Natural killer cell (primary cell): ENCODE measurements around the gene BMP6. TPM values are rescaled to one million over a fixed set of nuclear protein-coding genes. Genes with fewer than 3 reads are reported as not detected.

Experiments used
- ATAC-seq, 3 donors: fragments of 150-1000 bp in 2 of 3; fragments of 200-7000 bp in 1 of 3; cut with Tn5 transposase; 1 replicate in 1 of 3; 2 replicates in 2 of 3; pipeline ENCODE4 v1.10.0; 2021; ENCODE audit warnings: mild to moderate bottlenecking in 2 of 3, moderate library complexity in 2 of 3
- DNase-seq, 2 donors: peaks; one replicate each; pipeline versions ENCODE4 v3.0.0 to v3.0.0-alpha.2; 2013 to 2021; ENCODE audit warnings: mixed read lengths in 1 of 2
- H3K27ac ChIP-seq: one replicate; pipeline ENCODE4 v1.5.1; 2013; ENCODE audit warnings: mild to moderate bottlenecking, low read length
- H3K27me3 ChIP-seq: one replicate; pipeline ENCODE4 v1.6.1; 2013; ENCODE audit warnings: low read length; ENCODE audit not compliant: control insufficient read depth, insufficient read depth
- H3K36me3 ChIP-seq: one replicate; pipeline ENCODE4 v1.6.1; 2013; ENCODE audit warnings: low read length; ENCODE audit not compliant: control insufficient read depth, insufficient read depth
- H3K4me1 ChIP-seq: one replicate; pipeline ENCODE4 v1.6.1; 2013; ENCODE audit warnings: low read length; ENCODE audit not compliant: control insufficient read depth, insufficient read depth
- H3K4me3 ChIP-seq: one replicate; pipeline ENCODE4 v1.5.1; 2013; ENCODE audit warnings: low read length
- H3K9me3 ChIP-seq: one replicate; pipeline ENCODE4 v1.6.1; 2013; ENCODE audit warnings: low read length; ENCODE audit not compliant: control insufficient read depth, insufficient read depth
- H3K27ac Mint-ChIP-seq, 2 donors: one replicate each; pipeline ENCODE4 v1.8.0; 2022; ENCODE audit warnings: mild to moderate bottlenecking in 2 of 2, mixed read lengths in 2 of 2, moderate library complexity in 1 of 2
- H3K27me3 Mint-ChIP-seq, 2 donors: one replicate each; pipeline ENCODE4 v1.8.0; 2022; ENCODE audit warnings: low read depth in 2 of 2, mixed read lengths in 2 of 2
- H3K36me3 Mint-ChIP-seq: one replicate; pipeline ENCODE4 v1.8.0; 2022; ENCODE audit warnings: mixed read lengths
- H3K4me1 Mint-ChIP-seq, 2 donors: one replicate each; pipeline ENCODE4 v1.8.0; 2022; ENCODE audit warnings: mixed read lengths in 2 of 2
- H3K4me3 Mint-ChIP-seq: one replicate; pipeline ENCODE4 v1.8.0; 2022; ENCODE audit warnings: mild to moderate bottlenecking, moderate library complexity, mixed read lengths
- H3K9me3 Mint-ChIP-seq, 2 donors: one replicate each; pipeline ENCODE4 v1.8.0; 2022; ENCODE audit warnings: mixed read lengths in 2 of 2
- WGBS: methylation state at CpG from one replicate; pipeline ENCODE4 v1.1.7; 2013; ENCODE audit warnings: missing lambda C conversion rate; ENCODE audit not compliant: insufficient coverage; 5-methylcytosine and 5-hydroxymethylcytosine counted together
- intact Hi-C: fragments of 100-400 bp; cut with micrococcal nuclease; formaldehyde crosslinking; loops from one replicate; pipeline ENCODE4 v1.14.2; 2022
- total RNA-seq, 4 donors: library from RNA; stranded (reverse); fragments of 120-200 nt in 1 of 4; gene quantifications; one replicate each; pipeline versions ENCODE4 v1.2.3 to v1.2.4, GENCODE V29; 2013 to 2022
- TF ChIP-seq, protein P1 (sequence below): fragments of 200-600 bp; IDR thresholded peaks from one replicate; pipeline ENCODE4 v1.8.0; 2022; ENCODE audit warnings: antibody characterized with exemption

BMP6 gene
- total RNA-seq, 3 donors from 2014 or later (not counting 1 experiment from before 2014, with no cell fraction given), result 0.25 to 2.6 (median 0.73) TPM

DNA sequence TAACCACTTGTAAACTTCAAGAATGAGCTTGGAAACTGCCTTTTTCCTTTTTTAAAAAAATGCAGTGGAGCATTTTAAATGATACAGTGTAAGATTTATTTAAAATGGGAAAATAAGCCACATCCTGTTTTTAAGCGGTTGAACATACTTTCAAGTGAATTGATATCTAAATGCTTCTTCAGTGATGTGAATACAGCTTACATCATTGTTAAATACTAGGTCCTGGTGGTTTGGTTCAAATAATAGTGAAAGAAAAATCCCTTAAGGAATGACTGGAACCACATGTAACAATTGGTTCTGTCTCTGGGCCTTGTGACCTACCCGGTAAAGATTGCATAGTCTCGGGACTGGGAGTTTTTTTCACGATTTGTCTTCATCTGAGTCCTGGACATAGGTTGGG lies 44.2 kb downstream of the BMP6 start:
- Mint-ChIP-seq H3K27ac (no peak overlapping the region), H3K9me3 (no peaks in the 10 kb centered on the region), H3K36me3 (no peaks in the 10 kb centered on the region), H3K4me3 (no peak overlapping the region), H3K27me3 (peaks cover 2 to 9% of the 10 kb centered on the region in 2 donors), H3K4me1 (no peaks in the 10 kb centered on the region)
- intact Hi-C loops, result no loop called here
- no peak overlapping the region for H3K27ac ChIP-seq
- WGBS, result 93% methylated on average over 3 of the region's 4 CpGs
- H3K4me3 ChIP-seq, result no peak overlapping the region
- ATAC-seq (no peak), DNase-seq (no peak)
- no peaks in the 10 kb centered on the region for H3K4me1 ChIP-seq
- no peaks in the 10 kb centered on the region for H3K9me3 ChIP-seq
- H3K36me3 ChIP-seq, result no peaks in the 10 kb centered on the region
- TF ChIP-seq, protein P1, sequence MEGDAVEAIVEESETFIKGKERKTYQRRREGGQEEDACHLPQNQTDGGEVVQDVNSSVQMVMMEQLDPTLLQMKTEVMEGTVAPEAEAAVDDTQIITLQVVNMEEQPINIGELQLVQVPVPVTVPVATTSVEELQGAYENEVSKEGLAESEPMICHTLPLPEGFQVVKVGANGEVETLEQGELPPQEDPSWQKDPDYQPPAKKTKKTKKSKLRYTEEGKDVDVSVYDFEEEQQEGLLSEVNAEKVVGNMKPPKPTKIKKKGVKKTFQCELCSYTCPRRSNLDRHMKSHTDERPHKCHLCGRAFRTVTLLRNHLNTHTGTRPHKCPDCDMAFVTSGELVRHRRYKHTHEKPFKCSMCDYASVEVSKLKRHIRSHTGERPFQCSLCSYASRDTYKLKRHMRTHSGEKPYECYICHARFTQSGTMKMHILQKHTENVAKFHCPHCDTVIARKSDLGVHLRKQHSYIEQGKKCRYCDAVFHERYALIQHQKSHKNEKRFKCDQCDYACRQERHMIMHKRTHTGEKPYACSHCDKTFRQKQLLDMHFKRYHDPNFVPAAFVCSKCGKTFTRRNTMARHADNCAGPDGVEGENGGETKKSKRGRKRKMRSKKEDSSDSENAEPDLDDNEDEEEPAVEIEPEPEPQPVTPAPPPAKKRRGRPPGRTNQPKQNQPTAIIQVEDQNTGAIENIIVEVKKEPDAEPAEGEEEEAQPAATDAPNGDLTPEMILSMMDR, result no peak
- no peaks in the 10 kb centered on the region for H3K27me3 ChIP-seq

DNA sequence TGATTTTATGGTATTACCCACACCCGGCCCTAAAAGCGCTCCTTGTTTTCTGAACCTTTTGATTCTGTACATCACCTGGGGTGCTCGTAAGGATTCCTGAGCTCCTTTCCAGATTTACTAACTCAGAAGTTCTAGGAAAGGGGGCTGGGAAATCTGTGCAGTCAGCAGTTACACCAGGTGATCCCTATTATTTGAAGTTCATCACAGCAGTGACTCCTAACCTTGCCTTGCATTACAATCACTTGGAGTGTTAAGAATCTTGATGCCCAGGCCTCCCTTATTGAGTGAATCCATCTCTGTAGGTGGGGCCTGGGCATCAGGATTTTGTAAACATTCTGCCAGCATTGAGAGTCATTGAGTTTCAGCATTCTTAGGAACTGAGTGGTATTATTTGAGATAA lies 44.7 kb downstream of the BMP6 start:
- no peak overlapping the region for H3K4me3 Mint-ChIP-seq
- H3K4me1 ChIP-seq, result no peaks in the 10 kb centered on the region
- no peaks in the 10 kb centered on the region for H3K27me3 ChIP-seq
- no peaks in the 10 kb centered on the region for H3K9me3 ChIP-seq
- DNase-seq (no peak), ATAC-seq (no peak)
- WGBS, result 92% methylated on average over 3 of the region's 3 CpGs
- no peaks in the 10 kb centered on the region for H3K36me3 Mint-ChIP-seq
- TF ChIP-seq, protein P1, result no peak
- H3K9me3 Mint-ChIP-seq, result no peaks in the 10 kb centered on the region
- H3K27ac ChIP-seq, result no peak overlapping the region
- H3K4me3 ChIP-seq, result no peak overlapping the region
- no peaks in the 10 kb centered on the region for H3K36me3 ChIP-seq
- intact Hi-C loops, result no loop called here
- no peak overlapping the region for H3K27ac Mint-ChIP-seq
- no peaks in the 10 kb centered on the region for H3K4me1 Mint-ChIP-seq
- peaks cover 2 to 14% of the 10 kb centered on the region in 2 donors for H3K27me3 Mint-ChIP-seq

DNA sequence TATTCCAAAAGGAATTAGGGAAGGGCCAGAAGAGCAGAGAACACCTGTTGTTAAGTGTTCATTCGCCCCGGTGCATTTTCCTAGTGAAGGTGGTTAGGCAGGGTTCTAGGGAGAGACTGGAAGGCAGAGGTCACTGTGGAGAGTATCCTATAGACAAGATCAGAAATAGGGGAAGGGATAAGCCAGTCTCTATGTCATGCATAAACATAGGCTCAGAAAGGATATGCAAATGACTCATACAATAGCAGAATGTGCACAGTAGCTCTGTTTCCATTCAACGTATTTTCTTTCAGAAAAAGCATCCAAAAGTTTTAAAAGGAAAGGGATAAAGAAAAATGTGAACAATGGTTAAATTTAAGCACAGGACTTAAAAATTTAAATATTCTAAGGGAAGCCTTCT lies 47.4 kb downstream of the BMP6 start:
- intact Hi-C loops, result no loop called here
- peaks cover 3 to 23% of the 10 kb centered on the region in 2 donors for H3K27me3 Mint-ChIP-seq
- DNase-seq, result no peak
- no peaks in the 10 kb centered on the region for H3K9me3 Mint-ChIP-seq
- WGBS, result 96% methylated on average over 3 of the region's 3 CpGs
- no peak overlapping the region for H3K27ac Mint-ChIP-seq
- H3K27ac ChIP-seq, result no peak overlapping the region
- ATAC-seq, result no peak
- no peak overlapping the region for H3K4me3 ChIP-seq
- H3K4me3 Mint-ChIP-seq, result no peak overlapping the region
- no peaks in the 10 kb centered on the region for H3K27me3 ChIP-seq
- H3K9me3 ChIP-seq, result no peaks in the 10 kb centered on the region
- TF ChIP-seq, protein P1, result no peak
- no peaks in the 10 kb centered on the region for H3K36me3 ChIP-seq
- H3K36me3 Mint-ChIP-seq, result no peaks in the 10 kb centered on the region
- H3K4me1 ChIP-seq, result no peaks in the 10 kb centered on the region
- no peaks in the 10 kb centered on the region for H3K4me1 Mint-ChIP-seq

DNA sequence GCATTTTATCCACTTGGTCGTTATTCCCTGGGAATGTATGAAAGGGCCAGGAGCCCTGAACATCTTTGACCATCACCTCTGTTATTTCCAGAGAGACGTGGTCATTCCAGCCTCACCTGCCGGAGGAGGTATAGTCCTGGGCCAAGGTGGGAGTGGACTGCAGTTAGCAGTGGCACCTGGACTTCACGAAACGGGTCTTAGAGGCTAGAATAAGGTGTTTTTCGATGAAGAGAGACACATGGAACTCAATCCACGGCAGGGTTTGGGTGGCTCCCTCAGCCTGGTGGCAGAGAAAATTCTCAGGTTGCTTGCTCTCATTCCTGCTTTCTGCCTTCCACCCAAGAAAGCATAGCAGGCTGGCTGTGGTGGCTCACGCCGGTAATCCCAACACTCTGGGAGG lies 48.0 kb downstream of the BMP6 start:
- DNase-seq (no peak), ATAC-seq (no peak)
- H3K27me3 ChIP-seq, result no peaks in the 10 kb centered on the region
- H3K27ac ChIP-seq, result no peak overlapping the region
- TF ChIP-seq, protein P1, result no peak
- H3K36me3 Mint-ChIP-seq, result no peaks in the 10 kb centered on the region
- no peak overlapping the region for H3K4me3 ChIP-seq
- intact Hi-C loops, result no loop called here
- H3K9me3 ChIP-seq, result no peaks in the 10 kb centered on the region
- H3K27ac Mint-ChIP-seq, result no peak overlapping the region
- H3K9me3 Mint-ChIP-seq, result no peaks in the 10 kb centered on the region
- H3K4me3 Mint-ChIP-seq, result no peak overlapping the region
- no peaks in the 10 kb centered on the region for H3K4me1 Mint-ChIP-seq
- no peaks in the 10 kb centered on the region for H3K4me1 ChIP-seq
- no peaks in the 10 kb centered on the region for H3K36me3 ChIP-seq
- WGBS, result 88% methylated on average over 9 of the region's 9 CpGs
- peaks cover 3 to 17% of the 10 kb centered on the region in 2 donors for H3K27me3 Mint-ChIP-seq
